NCI-H1048 (cell line): ENCODE data around the gene HOXA10.

Experiments used
- DNase-seq: peaks from one replicate; lab custom pipeline; 2025; lab: John Stamatoyannopoulos, UW

The HOXA10 gene

GRCh38 chr7:27154901-27155815 is 19.0 kb downstream of the HOXA10 start:
- no peak for DNase-seq

GRCh38 chr7:27154369-27154768 is 19.8 kb downstream of the HOXA10 start:
- no peak for DNase-seq

GRCh38 chr7:27153526-27153925 is 20.6 kb downstream of the HOXA10 start:
- DNase-seq = no peak

GRCh38 chr7:27152816-27153442 is 21.2 kb downstream of the HOXA10 start:
- DNase-seq = no peak

GRCh38 chr7:27151931-27152815 is 21.9 kb downstream of the HOXA10 start, which contains the start of gene HOXA3:
HOXA3 (minus strand) TSS chr7:27152583; CDS start chr7:27110640, 41,943 bp downstream.
- peak; percentile 82 for DNase-seq

- no peak for DNase-seq
These were observed 22.7 kb downstream of the HOXA10 start for GRCh38 chr7:27151341-27151930.

GRCh38 chr7:27150568-27151340 is 23.4 kb downstream of the HOXA10 start:
- peak; percentile 72 for DNase-seq

- no peak for DNase-seq
These were observed 24.1 kb downstream of the HOXA10 start for GRCh38 chr7:27149842-27150567.

GRCh38 chr7:27148756-27149641 is 25.1 kb downstream of the HOXA10 start:
- no peak for DNase-seq

GRCh38 chr7:27148031-27148755 is 25.9 kb downstream of the HOXA10 start:
- no peak for DNase-seq

GRCh38 chr7:27147199-27148030 is 26.7 kb downstream of the HOXA10 start, which contains the start of gene HOXA6:
HOXA6 (minus strand) TSS chr7:27147774; CDS start chr7:27147749, 25 bp downstream.
- DNase-seq = no peak

GRCh38 chr7:27146491-27147198 is 27.5 kb downstream of the HOXA10 start:
- DNase-seq = no peak

- no peak for DNase-seq
These were observed 28.2 kb downstream of the HOXA10 start for GRCh38 chr7:27145914-27146412.

- no peak for DNase-seq
These were observed 28.8 kb downstream of the HOXA10 start for GRCh38 chr7:27145165-27145913.

GRCh38 chr7:27144781-27145164 is 29.3 kb downstream of the HOXA10 start:
- no peak for DNase-seq
